Upper lobe of right lung (tissue), 1 donor: ENCODE data around the gene MID2. TPM values are rescaled to one million over a fixed set of nuclear protein-coding genes. Genes with fewer than 3 reads are reported as not detected.
"Not testable (repeated sequence)": the region's sequence is repeated elsewhere in the genome, so short reads cannot be mapped to it uniquely, and the experiment has no call there.

Experiments
- ATAC-seq: fragments of 200-7000 bp; cut with Tn5 transposase; one replicate; pipeline ENCODE4 v1.9.1; 2020; ENCODE audit warnings: mild to moderate bottlenecking, moderate library complexity
- DNase-seq: peaks from one replicate; pipeline ENCODE4 v3.0.0-alpha.2; 2020
- H3K27ac ChIP-seq: fragments of 200-600 bp; one replicate; pipeline ENCODE4 v1.8.0; 2022
- H3K27me3 ChIP-seq: fragments of 200-600 bp; one replicate; pipeline ENCODE4 v1.8.0; 2022; ENCODE audit warnings: mild to moderate bottlenecking
- H3K36me3 ChIP-seq: fragments of 200-600 bp; one replicate; pipeline ENCODE4 v1.8.0; 2022
- H3K4me1 ChIP-seq: fragments of 200-600 bp; one replicate; pipeline ENCODE4 v1.8.0; 2022
- H3K4me3 ChIP-seq: fragments of 200-600 bp; one replicate; pipeline ENCODE4 v1.8.0; 2022; ENCODE audit warnings: mild to moderate bottlenecking
- H3K9me3 ChIP-seq: fragments of 200-600 bp; one replicate; pipeline ENCODE4 v1.8.0; 2022
- CTCF ChIP-seq: fragments of 200-600 bp; IDR thresholded peaks from one replicate; pipeline ENCODE4 v1.8.0; 2022; ENCODE audit warnings: antibody characterized with exemption
- intact Hi-C: fragments of 100-400 bp; cut with DNase I; formaldehyde crosslinking; loops from one replicate; pipeline ENCODE4 v1.11.0; 2022
- total RNA-seq: library from RNA; stranded (reverse); fragmentation: NEBNext Ultra II Directional; extraction: Animal tissue kit (Norgen Biotek cat#: 25700); gene quantifications from one replicate; pipeline ENCODE4 v1.2.1, GENCODE V29; 2021
- donor health status: DM: no; HTN: yes; CAD: no; lungs with severe emphysema.

MID2 gene
- total RNA-seq, 1 donor from 2014 or later, result 25.2 TPM

- intact Hi-C loops, result no loop called here
- Histone ChIP-seq H3K27ac (no peak overlapping the region), H3K4me3 (no peak overlapping the region), H3K4me1 (no peaks in the 10 kb centered on the region), H3K36me3 (no peaks in the 10 kb centered on the region), H3K9me3 (no peaks in the 10 kb centered on the region), H3K27me3 (no peaks in the 10 kb centered on the region)
- no peak for TF ChIP-seq CTCF
- DNase-seq (no peak), ATAC-seq (no peak)
Measured at GRCh38 chrX:107804427-107804826, 21.2 kb upstream of the MID2 start.

DNA sequence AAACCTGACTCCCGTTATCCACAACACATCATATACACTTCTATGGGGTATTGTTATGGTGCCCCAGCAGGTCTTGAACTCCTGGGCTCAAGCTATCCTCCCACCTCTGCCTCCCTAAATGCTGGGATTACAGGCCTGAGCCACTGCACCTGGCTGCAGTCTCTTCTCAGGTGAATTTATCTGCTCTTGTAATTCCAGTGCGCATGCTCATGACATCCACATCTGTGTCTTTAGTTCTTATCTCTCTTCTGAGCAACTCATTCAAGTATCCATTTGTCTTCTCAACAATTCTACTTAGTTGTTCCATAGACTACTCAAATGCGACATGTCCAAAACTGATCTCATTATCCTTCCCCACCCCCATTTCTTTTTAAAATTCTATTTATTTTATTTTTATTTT is 20.5 kb upstream of the MID2 start:
- intact Hi-C loops, result no loop called here
- H3K4me1 ChIP-seq, result no peaks in the 10 kb centered on the region
- no peak overlapping the region for H3K4me3 ChIP-seq
- no peak for TF ChIP-seq CTCF
- no peaks in the 10 kb centered on the region for H3K36me3 ChIP-seq
- no peak overlapping the region for H3K27ac ChIP-seq
- H3K9me3 ChIP-seq, result no peaks in the 10 kb centered on the region
- ATAC-seq (no peak), DNase-seq (no peak)
- H3K27me3 ChIP-seq, result no peaks in the 10 kb centered on the region

DNA sequence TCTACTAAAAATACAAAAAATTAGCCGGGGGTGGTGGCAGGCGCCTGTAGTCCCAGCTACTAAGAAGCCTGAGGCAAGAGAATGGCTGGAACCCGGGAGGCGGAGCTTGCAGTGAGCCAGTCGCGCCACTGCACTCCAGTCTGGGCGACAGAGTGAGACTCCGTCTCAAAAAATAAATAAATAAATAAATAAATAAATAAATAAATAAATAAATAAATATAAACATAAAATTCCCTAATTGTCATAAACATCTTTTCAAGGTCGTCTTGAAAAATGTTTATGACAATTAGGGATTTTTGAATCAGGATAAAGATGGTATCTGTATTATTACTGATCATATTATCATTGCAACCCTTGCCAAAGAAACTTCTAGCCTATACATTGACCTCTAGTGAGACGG is 15.6 kb upstream of the MID2 start:
- DNase-seq, H3K36me3 ChIP-seq, H3K27ac ChIP-seq, ATAC-seq, intact Hi-C loops, H3K27me3 ChIP-seq, H3K9me3 ChIP-seq, H3K4me1 ChIP-seq, H3K4me3 ChIP-seq: not testable (repeated sequence)

DNA sequence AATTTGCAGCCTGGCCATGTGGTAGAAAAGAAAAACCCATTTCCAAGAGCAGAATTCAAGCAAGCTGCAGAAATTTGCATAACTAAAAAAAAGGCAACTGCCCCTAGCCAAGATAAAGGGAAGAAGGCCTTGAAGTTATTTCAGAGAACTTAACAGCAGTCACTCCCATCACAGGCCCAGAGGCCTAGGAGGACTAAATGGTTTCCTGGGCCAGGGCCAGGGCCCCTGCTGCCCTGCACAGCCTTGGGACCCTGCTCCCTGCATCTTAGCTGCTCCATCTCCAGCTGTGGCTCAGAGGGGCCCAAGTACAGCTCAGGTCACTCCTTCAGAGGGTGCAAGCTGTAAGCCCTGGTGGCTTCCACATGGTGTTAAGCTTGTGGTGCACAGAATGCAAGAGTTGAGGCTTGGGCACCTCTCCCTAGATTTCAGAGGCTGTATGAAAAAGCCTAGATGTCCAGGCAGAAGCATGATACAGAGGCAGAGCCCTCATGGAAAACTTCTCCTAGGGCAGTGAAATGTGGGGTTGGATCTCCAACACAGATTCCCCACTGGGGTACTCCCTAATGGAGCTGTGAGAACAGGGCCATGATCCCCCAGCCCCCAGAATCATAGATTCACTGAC is 6.7 kb upstream of the MID2 start:
- no peak for DNase-seq
- H3K4me1 ChIP-seq, result no peaks in the 10 kb centered on the region
- no peaks in the 10 kb centered on the region for H3K9me3 ChIP-seq
- no peak for ATAC-seq
- no peak overlapping the region for H3K27ac ChIP-seq
- no peak for TF ChIP-seq CTCF
- no peaks in the 10 kb centered on the region for H3K36me3 ChIP-seq
- intact Hi-C loops, result no loop called here
- H3K4me3 ChIP-seq, result no peak overlapping the region
- H3K27me3 ChIP-seq, result no peaks in the 10 kb centered on the region

- Histone ChIP-seq H3K36me3 (no peaks in the 10 kb centered on the region), H3K9me3 (no peaks in the 10 kb centered on the region), H3K4me1 (no peaks in the 10 kb centered on the region), H3K27ac (no peak overlapping the region), H3K27me3 (no peaks in the 10 kb centered on the region), H3K4me3 (no peak overlapping the region)
- intact Hi-C loops, result no loop called here
- TF ChIP-seq CTCF, result no peak
- ATAC-seq (no peak), DNase-seq (no peak)
Measured at GRCh38 chrX:107823042-107823441, 2.6 kb upstream of the MID2 start.

DNA sequence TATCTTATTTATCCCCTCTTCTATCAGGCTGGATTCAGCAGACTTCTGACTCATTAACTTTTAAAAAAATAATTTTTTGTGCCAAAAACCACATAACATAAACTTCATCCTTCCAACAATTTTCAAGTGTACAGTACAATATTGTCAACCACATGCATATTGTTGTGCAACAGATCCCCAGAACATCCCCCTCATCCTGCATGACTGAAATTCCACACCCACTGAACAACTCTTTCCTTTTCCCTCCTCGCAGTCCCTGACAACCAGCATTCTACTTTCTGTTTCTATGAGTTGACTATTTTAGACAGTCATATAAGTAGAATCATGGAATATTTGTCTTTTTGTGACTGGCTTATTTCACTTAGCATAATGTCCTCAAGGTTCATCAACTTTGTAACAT is 2.2 kb upstream of the MID2 start:
- Histone ChIP-seq H3K4me3 (no peak overlapping the region), H3K36me3 (no peaks in the 10 kb centered on the region), H3K27ac (no peak overlapping the region), H3K9me3 (no peaks in the 10 kb centered on the region), H3K27me3 (no peaks in the 10 kb centered on the region), H3K4me1 (no peaks in the 10 kb centered on the region)
- intact Hi-C loops, result no loop called here
- ATAC-seq (no peak), DNase-seq (no peak)
- TF ChIP-seq CTCF, result no peak
